Cardiac muscle cell (in vitro differentiated cells and primary cell): ENCODE data around the gene ACTN4. TPM values are rescaled to one million over a fixed set of nuclear protein-coding genes. Genes with fewer than 3 reads are reported as not detected.

Source experiments
- DNase-seq, 2 donors: peaks; one replicate each; pipeline versions ENCODE4 v3.0.0 to v3.0.0-alpha.2; 2010 to 2017; ENCODE audit warnings: low read depth in 1 of 2, low spot score in 1 of 2
- H3K27ac ChIP-seq: fragments of 200-600 bp; sonication (generic); 2 replicates; pipeline ENCODE4 v1.5.1; 2016
- H3K27me3 ChIP-seq: fragments of 200-600 bp; sonication (generic); 2 replicates; pipeline ENCODE4 v1.6.0; 2016; ENCODE audit warnings: control low read depth
- H3K36me3 ChIP-seq: fragments of 200-600 bp; sonication (generic); 2 replicates; pipeline ENCODE4 v1.5.1; 2016; ENCODE audit warnings: control low read depth
- H3K4me1 ChIP-seq: fragments of 200-600 bp; sonication (generic); 2 replicates; pipeline ENCODE4 v1.8.1; 2017; ENCODE audit warnings: low read depth, mild to moderate bottlenecking, mixed run types
- H3K4me3 ChIP-seq: fragments of 200-600 bp; sonication (generic); 2 replicates; pipeline ENCODE4 v1.5.1; 2016; ENCODE audit warnings: mild to moderate bottlenecking
- H3K9me3 ChIP-seq: fragments of 200-600 bp; sonication (generic); 2 replicates; pipeline ENCODE4 v1.5.1; 2017; ENCODE audit warnings: low read depth, mild to moderate bottlenecking, control low read depth
- polyA plus RNA-seq: library from polyadenylated mRNA; unstranded; fragments of >200 nt; fragmentation: Nextera tagmentation; extraction: Ambion mirVana; gene quantifications from 2 replicates; pipeline ENCODE4 v1.2.1, GENCODE V29; 2016
- total RNA-seq: library from RNA; depleted of rRNA; stranded (reverse); fragments of >200 nt; gene quantifications from 2 replicates; pipeline ENCODE4 v1.2.3, GENCODE V29; 2016
- TF ChIP-seq, protein P1 (sequence below): IDR thresholded peaks from 2 replicates; pipeline ENCODE4 v1.5.1; 2012; ENCODE audit warnings: low read depth, mild to moderate bottlenecking, low read length

The ACTN4 gene
- total and polyA plus RNA-seq, 2 experiments from 2014 or later = 77.4 to 465 TPM

DNA sequence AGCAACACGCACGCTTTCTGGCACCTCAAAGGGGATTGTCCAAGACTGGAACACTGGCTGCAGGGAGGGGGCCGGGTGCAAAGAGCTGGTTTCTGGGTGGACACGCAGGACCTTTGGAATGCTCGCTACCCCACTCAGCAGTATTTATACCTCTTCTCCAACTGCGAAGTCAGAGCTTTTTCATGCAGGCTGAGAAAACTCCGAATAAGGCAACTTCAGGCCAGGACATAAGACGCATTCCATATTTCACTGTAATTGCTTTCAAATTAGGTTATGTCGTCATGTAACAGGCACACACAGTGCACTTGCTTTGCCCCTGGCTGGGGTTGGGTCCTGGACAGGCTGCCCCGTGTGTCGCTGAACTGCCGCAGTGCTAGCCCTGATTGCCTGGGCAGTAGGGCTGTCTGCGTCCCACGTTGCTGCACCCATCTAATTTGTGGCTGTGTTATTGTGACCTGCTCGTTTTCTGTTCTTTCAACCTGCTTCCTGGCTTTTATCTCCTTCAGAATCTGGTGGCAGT is 44.5 kb downstream of the ACTN4 start:
- Histone ChIP-seq H3K9me3 (no peaks in the 10 kb centered on the region), H3K27ac (peak overlapping the region; percentile 63), H3K4me3 (no peak overlapping the region), H3K4me1 (peaks cover 22% of the 10 kb centered on the region), H3K36me3 (no peaks in the 10 kb centered on the region), H3K27me3 (no peaks in the 10 kb centered on the region)
- TF ChIP-seq, protein P1, sequence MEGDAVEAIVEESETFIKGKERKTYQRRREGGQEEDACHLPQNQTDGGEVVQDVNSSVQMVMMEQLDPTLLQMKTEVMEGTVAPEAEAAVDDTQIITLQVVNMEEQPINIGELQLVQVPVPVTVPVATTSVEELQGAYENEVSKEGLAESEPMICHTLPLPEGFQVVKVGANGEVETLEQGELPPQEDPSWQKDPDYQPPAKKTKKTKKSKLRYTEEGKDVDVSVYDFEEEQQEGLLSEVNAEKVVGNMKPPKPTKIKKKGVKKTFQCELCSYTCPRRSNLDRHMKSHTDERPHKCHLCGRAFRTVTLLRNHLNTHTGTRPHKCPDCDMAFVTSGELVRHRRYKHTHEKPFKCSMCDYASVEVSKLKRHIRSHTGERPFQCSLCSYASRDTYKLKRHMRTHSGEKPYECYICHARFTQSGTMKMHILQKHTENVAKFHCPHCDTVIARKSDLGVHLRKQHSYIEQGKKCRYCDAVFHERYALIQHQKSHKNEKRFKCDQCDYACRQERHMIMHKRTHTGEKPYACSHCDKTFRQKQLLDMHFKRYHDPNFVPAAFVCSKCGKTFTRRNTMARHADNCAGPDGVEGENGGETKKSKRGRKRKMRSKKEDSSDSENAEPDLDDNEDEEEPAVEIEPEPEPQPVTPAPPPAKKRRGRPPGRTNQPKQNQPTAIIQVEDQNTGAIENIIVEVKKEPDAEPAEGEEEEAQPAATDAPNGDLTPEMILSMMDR = no peak
- DNase-seq = peak in 1 of 2 donors; percentile 90

DNA sequence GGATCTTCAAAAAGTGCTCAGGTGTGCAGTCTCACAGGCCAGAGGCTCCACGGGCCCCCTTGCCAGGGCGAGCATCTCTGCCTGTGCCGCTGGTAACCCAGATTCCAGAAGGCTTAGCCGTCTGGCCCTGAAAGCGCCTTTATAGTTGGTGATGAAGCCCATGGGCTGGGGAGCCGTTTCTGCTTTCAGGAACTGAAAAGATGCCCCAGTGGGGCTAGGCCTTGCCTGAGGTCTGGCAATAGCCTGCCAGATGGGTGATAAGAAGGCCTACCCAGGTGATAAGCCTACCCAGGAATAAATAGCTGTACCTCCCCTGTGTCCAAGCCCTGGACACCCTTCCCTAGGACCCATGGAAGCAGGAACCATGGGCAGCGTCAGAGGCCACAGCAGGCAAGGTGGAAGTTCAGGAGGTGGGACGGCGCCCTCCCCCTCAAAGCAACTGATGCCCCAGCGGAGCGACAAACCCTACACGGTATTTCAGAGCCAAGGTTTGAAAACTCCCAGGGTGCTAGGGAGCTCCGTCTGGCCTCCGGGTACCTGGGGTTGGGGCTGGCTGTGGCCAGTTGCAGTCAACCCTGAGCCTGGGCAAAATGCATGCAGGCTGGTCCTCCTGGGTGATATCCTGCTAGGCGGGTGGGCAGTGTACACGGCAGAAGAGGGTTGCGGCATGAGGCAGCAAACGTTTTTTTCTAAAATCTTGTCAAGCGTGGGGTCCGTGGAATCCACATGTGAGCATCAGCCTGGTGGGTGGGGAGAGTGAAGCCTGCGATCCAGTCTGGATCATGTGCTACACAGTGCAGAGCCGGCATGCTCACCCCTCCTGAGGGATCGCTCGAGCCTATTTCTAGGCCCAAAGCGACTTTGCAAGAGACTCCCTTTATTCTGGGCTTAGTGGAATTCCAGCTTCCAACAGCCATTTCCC is 45.3 kb downstream of the ACTN4 start:
- peak overlapping the region; percentile 63 for H3K27ac ChIP-seq
- no peaks in the 10 kb centered on the region for H3K27me3 ChIP-seq
- H3K4me1 ChIP-seq = peaks cover 22% of the 10 kb centered on the region
- no peaks in the 10 kb centered on the region for H3K9me3 ChIP-seq
- H3K4me3 ChIP-seq = no peak overlapping the region
- no peaks in the 10 kb centered on the region for H3K36me3 ChIP-seq
- DNase-seq = no peak
- TF ChIP-seq, protein P1 = no peak

DNA sequence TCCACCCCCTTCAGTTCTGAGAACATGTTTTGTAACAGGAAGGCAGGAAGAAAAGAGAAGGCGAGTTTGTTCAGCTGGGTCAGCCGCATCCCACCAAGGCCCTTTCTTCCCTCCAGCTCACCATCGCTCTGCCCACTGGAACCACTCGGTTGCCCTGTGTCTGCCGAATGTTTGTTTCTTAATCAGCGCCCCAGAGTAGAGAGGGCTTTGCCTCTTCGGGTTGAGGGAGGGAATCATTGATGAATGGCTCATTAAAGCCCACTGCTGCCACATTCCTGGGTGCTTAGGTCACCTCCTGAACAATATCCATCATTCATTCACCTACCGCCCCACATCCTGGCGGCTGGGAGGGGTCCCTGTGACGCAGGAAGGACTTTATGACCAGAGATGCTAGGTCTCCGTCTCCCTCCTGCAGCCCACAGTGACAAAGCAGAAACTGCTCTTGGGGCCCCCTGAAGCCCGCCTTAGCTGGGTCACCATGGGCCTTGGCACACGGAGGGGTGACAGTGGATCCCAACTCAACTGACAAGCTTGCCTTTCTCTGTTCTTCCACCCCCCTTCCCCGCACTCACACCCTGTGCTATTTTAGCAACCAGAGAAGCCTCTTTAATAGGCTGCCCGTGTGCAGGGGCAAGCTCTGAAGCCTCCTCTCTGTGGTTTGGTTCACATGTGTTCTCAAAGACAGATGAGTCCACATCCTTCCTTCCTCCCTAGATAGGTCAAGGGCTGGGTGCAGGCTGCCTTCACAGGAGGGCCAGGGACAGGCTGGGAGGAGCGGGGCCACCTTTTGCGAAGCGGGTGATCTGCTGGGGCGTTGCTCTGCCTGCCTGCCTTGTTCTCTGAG is 46.2 kb downstream of the ACTN4 start:
- no peaks in the 10 kb centered on the region for H3K27me3 ChIP-seq
- peak in 1 of 2 donors; percentile 76 for DNase-seq
- no peaks in the 10 kb centered on the region for H3K9me3 ChIP-seq
- peaks cover 23% of the 10 kb centered on the region for H3K4me1 ChIP-seq
- H3K4me3 ChIP-seq = no peak overlapping the region
- TF ChIP-seq, protein P1 = no peak
- H3K27ac ChIP-seq = peak overlapping the region; percentile 63
- H3K36me3 ChIP-seq = no peaks in the 10 kb centered on the region

DNA sequence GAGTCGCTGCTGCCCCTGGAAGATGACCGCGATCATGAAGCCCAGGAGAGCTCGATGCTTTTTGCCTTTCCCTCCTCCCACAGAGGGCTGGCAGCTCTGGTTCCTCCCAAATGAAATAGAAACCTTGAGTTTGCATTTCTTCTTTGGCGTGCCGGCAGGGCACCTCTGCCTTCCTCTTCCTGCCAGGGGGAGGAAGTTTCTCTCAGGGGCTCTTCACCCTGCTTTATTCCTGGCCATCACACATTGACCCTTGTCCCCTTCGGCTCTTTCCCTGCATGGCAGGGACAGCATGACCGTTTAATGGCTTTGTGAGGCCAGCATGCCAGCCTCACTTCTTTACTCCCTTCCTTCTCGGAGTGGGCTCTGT is 47.9 kb downstream of the ACTN4 start:
- no peak for DNase-seq
- H3K9me3 ChIP-seq = no peaks in the 10 kb centered on the region
- H3K27ac ChIP-seq = peak overlapping the region; percentile 63
- H3K36me3 ChIP-seq = peaks cover 3% of the 10 kb centered on the region
- peaks cover 27% of the 10 kb centered on the region for H3K4me1 ChIP-seq
- TF ChIP-seq, protein P1 = no peak
- no peaks in the 10 kb centered on the region for H3K27me3 ChIP-seq
- no peak overlapping the region for H3K4me3 ChIP-seq

DNA sequence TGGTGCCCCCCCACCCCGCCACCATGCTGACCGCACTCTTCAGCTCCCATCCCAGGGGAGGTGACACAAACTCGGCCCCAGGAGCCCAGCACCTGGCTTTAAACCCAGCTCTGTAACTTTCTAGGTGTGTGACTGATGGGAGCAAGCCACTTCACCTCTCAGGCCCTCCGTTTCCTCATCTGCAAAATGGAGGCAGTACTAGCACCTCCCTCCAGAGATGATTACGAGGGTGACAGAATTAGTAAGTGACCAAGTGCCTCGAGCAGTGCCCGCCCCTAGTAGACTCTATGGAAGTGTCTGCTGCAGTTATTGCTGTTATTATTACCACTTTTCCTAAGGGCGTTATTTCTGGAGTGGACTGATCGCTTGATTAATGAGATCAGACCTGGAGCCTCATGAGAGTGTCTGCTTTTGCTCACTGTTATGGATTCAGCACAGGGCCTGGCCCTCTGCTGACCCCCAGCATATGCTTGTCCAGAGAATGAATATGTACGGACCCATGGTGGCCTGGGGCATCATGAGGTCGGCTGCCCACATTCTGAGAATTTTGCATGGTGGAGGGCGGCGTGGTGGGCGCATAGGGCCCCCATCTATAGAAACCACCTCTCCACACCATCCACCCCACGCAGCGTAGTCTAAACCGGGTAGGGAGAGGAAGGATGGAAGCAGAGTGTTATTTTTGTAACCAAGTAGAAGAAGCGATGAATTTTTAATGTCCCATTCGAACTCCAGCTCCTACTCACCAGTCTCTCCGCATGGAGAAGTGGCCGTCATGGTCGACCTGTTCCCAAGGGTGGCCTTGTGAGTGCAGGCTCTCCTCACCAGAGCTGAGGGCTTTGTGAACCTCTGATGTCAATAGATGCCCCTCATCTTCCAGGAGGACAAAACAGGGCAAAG is 48.6 kb downstream of the ACTN4 start:
- no peaks in the 10 kb centered on the region for H3K9me3 ChIP-seq
- no peaks in the 10 kb centered on the region for H3K27me3 ChIP-seq
- TF ChIP-seq, protein P1 = no peak
- H3K36me3 ChIP-seq = peaks cover 5% of the 10 kb centered on the region
- H3K27ac ChIP-seq = peak overlapping the region; percentile 63
- DNase-seq = no peak
- H3K4me3 ChIP-seq = no peak overlapping the region
- peaks cover 27% of the 10 kb centered on the region for H3K4me1 ChIP-seq
